Measurements from ENCODE around the gene UBQLN2.
A peak's percentile ranks its signal among the peaks of the same experiment; 100 is the strongest.
"Not testable (repeated sequence)": the region's sequence is repeated elsewhere in the genome, so short reads cannot be mapped to it uniquely, and the experiment has no call there.

The UBQLN2 gene
- total RNA-seq, result 61.7 to 62.5 reads per million in 2 experiments

GRCh38 chrX:56563231-56564161, at the start of gene UBQLN2:
TSS of gene UBQLN2 (plus strand) at chrX:56563627. CDS start at chrX:56563874, 247 bp downstream.
- DNase-seq (ENCODE audit: low read depth), result peak; percentile 69

- DNase-seq (ENCODE audit: low read depth), result no peak
Observed at GRCh38 chrX:56519642-56520041, 43.8 kb upstream of the UBQLN2 start.

- not testable (repeated sequence) for DNase-seq (ENCODE audit: low read depth)
Observed at GRCh38 chrX:56529482-56530007, 33.9 kb upstream of the UBQLN2 start.

- no peak for DNase-seq (ENCODE audit: low read depth)
Observed at GRCh38 chrX:56530011-56530410, 33.4 kb upstream of the UBQLN2 start.

GRCh38 chrX:56550667-56551066, 12.8 kb upstream of the UBQLN2 start:
- DNase-seq (ENCODE audit: low read depth), result no peak

GRCh38 chrX:56554870-56555269, 8.6 kb upstream of the UBQLN2 start:
- DNase-seq (ENCODE audit: low read depth), result no peak

- DNase-seq (ENCODE audit: low read depth), result no peak
Observed at GRCh38 chrX:56557376-56557929, 6.0 kb upstream of the UBQLN2 start.

- no peak for DNase-seq (ENCODE audit: low read depth)
Observed at GRCh38 chrX:56564164-56564885, 898 bp downstream of the UBQLN2 start.

GRCh38 chrX:56564921-56565840, 1.8 kb downstream of the UBQLN2 start:
- no peak for DNase-seq (ENCODE audit: low read depth)

GRCh38 chrX:56569378-56570057, 6.1 kb downstream of the UBQLN2 start:
- DNase-seq (ENCODE audit: low read depth), result no peak

GRCh38 chrX:56572975-56573374, 9.5 kb downstream of the UBQLN2 start:
- DNase-seq (ENCODE audit: low read depth), result no peak

- no peak for DNase-seq (ENCODE audit: low read depth)
Observed at GRCh38 chrX:56574861-56575260, 11.4 kb downstream of the UBQLN2 start.

- DNase-seq (ENCODE audit: low read depth), result no peak
Observed at GRCh38 chrX:56576721-56577120, 13.3 kb downstream of the UBQLN2 start.

GRCh38 chrX:56588397-56589188, 25.2 kb downstream of the UBQLN2 start:
- DNase-seq (ENCODE audit: low read depth), result no peak

- not testable (repeated sequence) for DNase-seq (ENCODE audit: low read depth)
Observed at GRCh38 chrX:56591830-56592229, 28.4 kb downstream of the UBQLN2 start.

GRCh38 chrX:56600141-56600540, 36.7 kb downstream of the UBQLN2 start:
- no peak for DNase-seq (ENCODE audit: low read depth)

- no peak for DNase-seq (ENCODE audit: low read depth)
Observed at GRCh38 chrX:56600987-56601386, 37.6 kb downstream of the UBQLN2 start.

GRCh38 chrX:56615282-56615681, 51.9 kb downstream of the UBQLN2 start:
- no peak for DNase-seq (ENCODE audit: low read depth)

Data from T follicular helper cell (primary cell).